HG03135 (cell line): ENCODE measurements around the gene TMEM61.
"Not testable (repeated sequence)": the region's sequence is repeated elsewhere in the genome, so short reads cannot be mapped to it uniquely, and the experiment has no call there.

Source experiments
- ATAC-seq: cut with Tn5 transposase; IDR thresholded peaks from one replicate; pipeline ENCODE4 v1.9.1; 2021; ENCODE audit warnings: mild to moderate bottlenecking, moderate library complexity; ENCODE audit not compliant: unreplicated experiment

Gene TMEM61

GRCh38 chr1:55000110-55001085 lies 20.0 kb downstream of the TMEM61 start:
- no peak for ATAC-seq

GRCh38 chr1:55001311-55001710 lies 20.9 kb downstream of the TMEM61 start:
- ATAC-seq, result no peak

GRCh38 chr1:55002686-55003085 lies 22.3 kb downstream of the TMEM61 start:
- ATAC-seq, result no peak

- ATAC-seq, result no peak
Measured at GRCh38 chr1:55005351-55006140, 25.1 kb downstream of the TMEM61 start.

- ATAC-seq, result no peak
Measured at GRCh38 chr1:55006931-55007330, 26.5 kb downstream of the TMEM61 start.

- no peak for ATAC-seq
Measured at GRCh38 chr1:55007625-55008024, 27.2 kb downstream of the TMEM61 start.

- ATAC-seq, result no peak
Measured at GRCh38 chr1:55010194-55010886, 29.9 kb downstream of the TMEM61 start.

- ATAC-seq, result no peak
Measured at GRCh38 chr1:55010887-55011217, 30.4 kb downstream of the TMEM61 start.

- ATAC-seq, result no peak
Measured at GRCh38 chr1:55012661-55013060, 32.2 kb downstream of the TMEM61 start.

- ATAC-seq, result no peak
Measured at GRCh38 chr1:55015123-55015522, 34.7 kb downstream of the TMEM61 start.

GRCh38 chr1:55015731-55016620 lies 35.5 kb downstream of the TMEM61 start:
- ATAC-seq, result no peak

GRCh38 chr1:55018395-55018794 lies 38.0 kb downstream of the TMEM61 start:
- no peak for ATAC-seq

GRCh38 chr1:55021942-55022546 lies 41.6 kb downstream of the TMEM61 start:
- no peak for ATAC-seq

GRCh38 chr1:55024163-55024562 lies 43.7 kb downstream of the TMEM61 start:
- ATAC-seq, result not testable (repeated sequence)

GRCh38 chr1:55026682-55027081 lies 46.3 kb downstream of the TMEM61 start:
- ATAC-seq, result not testable (repeated sequence)

- not testable (repeated sequence) for ATAC-seq
Measured at GRCh38 chr1:55031098-55031497, 50.7 kb downstream of the TMEM61 start.

- ATAC-seq, result no peak
Measured at GRCh38 chr1:55033265-55033614, 52.8 kb downstream of the TMEM61 start.

- ATAC-seq, result no peak
Measured at GRCh38 chr1:55034476-55035133, 54.2 kb downstream of the TMEM61 start.

GRCh38 chr1:55035904-55036303 lies 55.5 kb downstream of the TMEM61 start:
- no peak for ATAC-seq
